ENCODE measurements around the gene ITPR3. TPM values are rescaled to one million over a fixed set of nuclear protein-coding genes. Genes with fewer than 3 reads are reported as not detected.

Gene ITPR3
- total and polyA plus RNA-seq, 10 donors: 9.9 to 95.6 (median 62.1) TPM

DNA sequence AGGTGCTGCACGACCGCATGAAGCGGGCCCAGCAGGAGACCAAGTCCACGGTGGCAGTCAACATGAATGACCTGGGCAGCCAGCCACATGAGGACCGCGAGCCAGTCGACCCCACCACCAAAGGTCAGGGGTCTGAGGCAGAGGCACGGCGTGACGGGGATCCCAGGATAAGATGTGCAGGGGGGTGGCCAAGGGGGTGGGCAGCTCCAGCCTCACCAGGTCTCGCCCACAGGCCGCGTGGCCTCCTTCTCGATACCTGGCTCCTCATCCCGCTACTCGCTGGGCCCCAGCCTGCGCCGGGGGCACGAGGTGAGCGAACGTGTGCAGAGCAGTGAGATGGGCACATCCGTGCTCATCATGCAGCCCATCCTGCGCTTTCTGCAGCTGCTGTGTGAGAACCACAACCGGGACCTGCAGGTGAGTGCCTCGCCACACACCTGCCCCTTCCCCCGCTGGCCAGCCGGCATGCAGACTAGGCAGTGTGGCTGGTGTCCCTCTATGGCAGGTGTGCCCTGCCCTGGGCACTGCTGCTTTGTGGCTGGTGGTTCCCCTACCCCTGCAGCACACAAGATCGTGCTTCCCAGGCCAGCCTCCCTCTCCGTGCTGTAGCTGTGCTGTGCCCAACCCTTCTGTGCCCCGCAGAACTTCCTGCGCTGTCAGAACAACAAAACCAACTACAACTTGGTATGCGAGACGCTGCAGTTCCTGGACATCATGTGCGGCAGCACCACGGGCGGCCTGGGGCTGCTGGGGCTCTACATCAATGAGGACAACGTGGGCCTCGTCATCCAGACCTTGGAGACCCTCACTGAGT is 64.5 kb downstream of the ITPR3 start:
- Histone ChIP-seq H3K9me3 (no peaks in the 10 kb centered on the region), H3K27me3 (replicated peaks in 1 of 7) (no peaks in the 10 kb centered on the region), H3K4me1 (peaks cover 0 to 29% (median 10%) of the 10 kb centered on the region in 6 donors), H3K36me3 (peaks cover 0 to 100% (median 92%) of the 10 kb centered on the region in 6 donors), H3K4me3 (no peak overlapping the region), H3K27ac (no peak overlapping the region)
- TF ChIP-seq POLR2AphosphoS5 (IDR thresholded peaks at IDR 0.05) (peak in 1 of 3 donors; percentile 55), POLR2A (IDR thresholded peaks at IDR 0.05) (no peak)
- peak; percentile 69 for DNase-seq
- intact Hi-C loops (cut with DNase I; ENCODE audit: low total_unique reads): no loop called here
- 87 to 94% (median 89%) methylated on average over 23 to 38 of the region's 38 CpGs for WGBS, 5 donors

DNA sequence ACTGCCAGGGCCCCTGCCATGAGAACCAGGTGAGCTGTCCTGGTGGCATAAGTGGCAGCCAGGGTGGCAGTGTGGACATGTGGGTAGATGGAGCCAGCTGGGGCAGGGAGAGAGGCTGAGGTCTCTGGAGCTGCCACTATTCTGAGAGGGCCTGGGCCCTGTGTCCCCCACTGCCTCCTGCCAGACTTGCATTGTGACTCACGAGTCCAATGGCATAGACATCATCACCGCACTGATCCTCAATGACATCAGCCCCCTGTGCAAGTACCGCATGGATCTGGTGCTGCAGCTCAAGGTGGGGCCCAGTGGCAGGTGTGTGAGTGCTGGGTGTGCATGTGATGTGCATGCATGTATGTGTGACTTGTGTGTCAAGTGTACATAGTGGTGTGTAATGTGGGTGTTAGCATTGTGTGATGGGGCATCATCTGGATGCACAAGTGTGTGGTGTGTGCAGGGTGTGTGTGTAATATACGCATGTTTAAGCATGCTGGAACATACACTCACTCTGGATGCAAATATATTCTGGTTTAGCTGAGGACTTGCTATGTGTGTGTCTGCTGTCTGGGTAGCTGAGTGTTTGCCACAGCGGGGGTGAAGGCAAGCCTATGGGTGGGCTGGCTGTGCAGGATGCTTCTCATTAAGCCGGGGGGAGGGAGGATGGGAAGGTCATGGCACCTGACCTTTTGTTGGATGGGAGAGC is 65.3 kb downstream of the ITPR3 start:
- 74 to 89% (median 82%) methylated on average over 5 to 6 of the region's 6 CpGs for WGBS, 5 donors
- no peak overlapping the region for H3K27ac ChIP-seq
- intact Hi-C loops (cut with DNase I; ENCODE audit: low total_unique reads): no loop called here
- H3K36me3 ChIP-seq: peaks cover 0 to 100% (median 91%) of the 10 kb centered on the region in 6 donors
- TF ChIP-seq POLR2AphosphoS5 (IDR thresholded peaks at IDR 0.05) (peak in 1 of 3 donors; percentile 19), POLR2A (IDR thresholded peaks at IDR 0.05) (no peak)
- H3K4me1 ChIP-seq: peaks cover 0 to 36% (median 12%) of the 10 kb centered on the region in 6 donors
- no peaks in the 10 kb centered on the region for H3K9me3 ChIP-seq
- H3K4me3 ChIP-seq: no peak overlapping the region
- DNase-seq: no peak
- H3K27me3 ChIP-seq (replicated peaks in 1 of 7): no peaks in the 10 kb centered on the region

- intact Hi-C loops (cut with DNase I; ENCODE audit: low total_unique reads): no loop called here
- H3K27me3 ChIP-seq (replicated peaks in 1 of 7): no peaks in the 10 kb centered on the region
- peaks cover 0 to 100% (median 89%) of the 10 kb centered on the region in 6 donors for H3K36me3 ChIP-seq
- no peak overlapping the region for H3K27ac ChIP-seq
- DNase-seq: no peak
- 91 to 94% (median 93%) methylated on average over 25 to 27 of the region's 27 CpGs for WGBS, 5 donors
- H3K4me1 ChIP-seq: peaks cover 3 to 45% (median 19%) of the 10 kb centered on the region in 6 donors
- H3K9me3 ChIP-seq: no peaks in the 10 kb centered on the region
- no peak overlapping the region for H3K4me3 ChIP-seq
- no peak for TF ChIP-seq POLR2AphosphoS5 (IDR thresholded peaks at IDR 0.05)
- TF ChIP-seq CTCF (IDR thresholded peaks at IDR 0.05 in 8 of 11, conservative IDR thresholded peaks at IDR 0.05 in 3 of 11): no peak
- no peak for TF ChIP-seq POLR2A (IDR thresholded peaks at IDR 0.05)
Measured at GRCh38 chr6:33686981-33687975, 66.2 kb downstream of the ITPR3 start.

- WGBS, 5 donors: 91 to 97% (median 94%) methylated on average over 14 to 20 of the region's 20 CpGs
- Histone ChIP-seq H3K36me3 (peaks cover 0 to 100% (median 82%) of the 10 kb centered on the region in 6 donors), H3K4me1 (peaks cover 10 to 45% (median 24%) of the 10 kb centered on the region in 6 donors)
Measured at GRCh38 chr6:33688006-33688405, 66.9 kb downstream of the ITPR3 start.

More at GRCh38 chr6:33688006-33688405, 66.9 kb downstream of the ITPR3 start:
- TF ChIP-seq POLR2AphosphoS5 (IDR thresholded peaks at IDR 0.05) (no peak), POLR2A (IDR thresholded peaks at IDR 0.05) (no peak), CTCF (IDR thresholded peaks at IDR 0.05 in 8 of 11, conservative IDR thresholded peaks at IDR 0.05 in 3 of 11) (no peak)
- no peak for DNase-seq
- Histone ChIP-seq H3K4me3 (no peak overlapping the region), H3K27me3 (replicated peaks in 1 of 7) (no peaks in the 10 kb centered on the region), H3K9me3 (no peaks in the 10 kb centered on the region), H3K27ac (no peak overlapping the region)
- intact Hi-C loops (cut with DNase I; ENCODE audit: low total_unique reads): no loop called here

All from spleen (tissue), 11 donors.